A673 (cell line): ENCODE measurements around the gene LIX1L.

Source experiments
- CTCF ChIP-seq: fragments of 300-800, 200-600 bp; sonication (generic); conservative IDR thresholded peaks from 2 replicates; pipeline ENCODE4 v1.5.1; 2017; ENCODE audit warnings: low read depth, mild to moderate bottlenecking, antibody characterized with exemption, low read length, moderate library complexity, mixed read lengths
- EZH2 ChIP-seq: fragments of 200-600 bp; sonication (generic); IDR thresholded peaks from 2 replicates; pipeline ENCODE4 v1.6.1; 2017; ENCODE audit warnings: borderline replicate concordance, low read depth, mild to moderate bottlenecking, mixed read lengths, antibody characterized with exemption, low read length; ENCODE audit not compliant: poor library complexity, severe bottlenecking

GRCh38 chr1:145985502-145986439 lies 28.0 kb upstream of the LIX1L start:
- TF ChIP-seq EZH2 (no peak), CTCF (no peak)
